Thyroid gland (tissue), 4 donors: ENCODE measurements around the gene TESK2.

Experiments used
- CTCF ChIP-seq, 6 experiments: fragments of 200-600 bp in 3 of 6; fragments of 450-650 bp in 3 of 6; sonication (generic) in 3 of 6; IDR thresholded peaks; one replicate each; pipeline ENCODE4 v1.5.1; 2016 to 2019; ENCODE audit warnings: antibody characterized with exemption in 6 of 6, mild to moderate bottlenecking in 2 of 6, inconsistent platforms in 1 of 6, moderate library complexity in 1 of 6
- POLR2A ChIP-seq, 2 donors: fragments of 450-650 bp; IDR thresholded peaks; one replicate each; pipeline ENCODE4 v1.6.1; 2017; ENCODE audit warnings: antibody characterized with exemption in 2 of 2, mild to moderate bottlenecking in 2 of 2, moderate library complexity in 1 of 2

DNA sequence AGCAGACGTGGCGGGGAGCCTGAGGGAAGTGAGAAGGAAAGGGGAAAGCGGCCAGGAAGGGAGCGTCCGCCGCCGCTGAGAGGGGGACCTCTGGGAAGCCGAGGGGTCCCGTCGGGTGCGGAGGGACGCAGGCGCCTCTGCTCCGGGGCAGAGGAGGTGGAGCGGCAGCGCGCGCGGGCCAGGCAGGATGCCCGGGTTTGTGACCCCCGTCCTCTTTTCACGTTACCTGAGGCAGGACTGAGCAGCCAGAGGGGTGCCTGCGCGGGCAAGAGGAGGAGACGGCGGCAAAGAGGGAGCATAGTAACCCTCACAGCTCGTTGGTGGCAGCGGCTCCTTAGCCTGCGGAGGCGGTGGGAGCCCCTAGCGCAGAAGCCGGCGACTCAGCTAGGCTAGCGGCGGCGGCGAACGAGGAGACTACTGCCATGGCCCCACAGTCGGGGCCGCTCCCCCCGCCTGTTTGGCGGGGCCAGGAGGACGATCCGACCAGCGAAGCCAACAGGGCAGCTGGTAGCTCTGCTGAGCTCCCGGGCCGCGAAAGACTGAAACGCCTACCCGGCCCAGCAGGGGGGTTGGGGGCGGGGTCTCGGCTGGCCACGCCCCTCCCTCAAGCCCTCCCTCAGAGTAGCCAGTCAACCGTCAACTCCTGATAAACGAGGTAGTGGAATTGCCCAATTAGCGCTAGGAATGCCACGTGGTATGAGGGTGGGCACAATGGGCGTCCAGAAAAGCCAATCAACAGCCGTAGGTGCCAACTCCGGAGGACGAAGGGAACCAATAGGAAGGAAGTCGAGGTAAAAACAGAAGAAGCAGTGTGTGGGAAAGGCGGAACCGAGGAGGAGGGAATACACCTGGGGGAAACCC is at the start of gene TESK2:
- peak in 2 of 6 experiments; percentile 3 to 46 for TF ChIP-seq CTCF (IDR thresholded peaks at IDR 0.05)
- TF ChIP-seq POLR2A (IDR thresholded peaks at IDR 0.05) = peak in 1 of 2 donors; percentile 98
